ENCODE measurements around the gene KPTN.

DNA sequence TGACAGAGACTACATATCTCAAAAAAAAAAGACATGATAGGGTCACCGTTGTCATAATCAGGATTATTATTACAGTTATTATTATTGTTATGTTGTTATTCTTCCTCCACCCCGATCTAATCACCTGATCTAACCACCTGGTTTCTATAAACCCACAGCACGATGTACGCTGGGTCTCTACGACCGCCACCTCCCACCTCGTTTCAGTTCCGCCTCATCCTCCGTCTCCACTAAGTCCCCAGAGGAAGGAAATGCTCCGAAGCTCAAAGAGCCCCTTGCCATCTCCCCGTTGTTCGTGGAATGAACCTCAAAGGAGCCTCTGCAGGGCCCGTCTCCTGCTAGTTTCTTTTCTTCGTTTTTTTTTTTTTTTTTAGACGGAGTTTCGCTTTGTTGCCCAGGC, 48.8 kb downstream of the KPTN start:
- TF ChIP-seq, protein P1, sequence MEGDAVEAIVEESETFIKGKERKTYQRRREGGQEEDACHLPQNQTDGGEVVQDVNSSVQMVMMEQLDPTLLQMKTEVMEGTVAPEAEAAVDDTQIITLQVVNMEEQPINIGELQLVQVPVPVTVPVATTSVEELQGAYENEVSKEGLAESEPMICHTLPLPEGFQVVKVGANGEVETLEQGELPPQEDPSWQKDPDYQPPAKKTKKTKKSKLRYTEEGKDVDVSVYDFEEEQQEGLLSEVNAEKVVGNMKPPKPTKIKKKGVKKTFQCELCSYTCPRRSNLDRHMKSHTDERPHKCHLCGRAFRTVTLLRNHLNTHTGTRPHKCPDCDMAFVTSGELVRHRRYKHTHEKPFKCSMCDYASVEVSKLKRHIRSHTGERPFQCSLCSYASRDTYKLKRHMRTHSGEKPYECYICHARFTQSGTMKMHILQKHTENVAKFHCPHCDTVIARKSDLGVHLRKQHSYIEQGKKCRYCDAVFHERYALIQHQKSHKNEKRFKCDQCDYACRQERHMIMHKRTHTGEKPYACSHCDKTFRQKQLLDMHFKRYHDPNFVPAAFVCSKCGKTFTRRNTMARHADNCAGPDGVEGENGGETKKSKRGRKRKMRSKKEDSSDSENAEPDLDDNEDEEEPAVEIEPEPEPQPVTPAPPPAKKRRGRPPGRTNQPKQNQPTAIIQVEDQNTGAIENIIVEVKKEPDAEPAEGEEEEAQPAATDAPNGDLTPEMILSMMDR (IDR thresholded peaks at IDR 0.05): no peak
- TF ChIP-seq POLR2A (IDR thresholded peaks at IDR 0.05): no peak
